MM.1S (cell line): ENCODE results near the gene REG4.

Experiments
- CTCF ChIP-seq: fragments of 300-600 bp; sonication (generic); IDR thresholded peaks from 2 replicates; pipeline ENCODE4 v1.5.1; 2016; ENCODE audit warnings: antibody characterized with exemption, low read length, mixed read lengths
- EZH2 ChIP-seq: fragments of 300-600 bp; sonication (generic); optimal IDR thresholded peaks from 2 replicates; pipeline ENCODE3; 2017; ENCODE audit warnings: low read depth, mild to moderate bottlenecking, antibody characterized with exemption, low read length, mixed read lengths
- EZH2phosphoT487 ChIP-seq: fragments of 300-600 bp; sonication (generic); IDR thresholded peaks from 2 replicates; pipeline ENCODE4 v1.6.1; 2018; ENCODE audit warnings: antibody characterized with exemption, low read length

GRCh38 chr1:119764220-119764619, 47.0 kb downstream of the REG4 start:
- TF ChIP-seq CTCF (no peak), EZH2 (no peak), EZH2phosphoT487 (no peak)
